ENCODE data around the gene CUL4A.

GRCh38 chr13:113179374-113180230 is 29.8 kb upstream of the CUL4A start:
- no peak for TF ChIP-seq MXI1 (IDR thresholded peaks at IDR 0.05; ENCODE audit: low read depth, low read length)
- no peak for TF ChIP-seq HOMEZ (CRISPR knock-in tag; IDR thresholded peaks at IDR 0.05)
- no peak for TF ChIP-seq SMC3 (conservative IDR thresholded peaks at IDR 0.05; ENCODE audit: insufficient read depth, low read depth, low read length)
- no peak for TF ChIP-seq CTBP1 (IDR thresholded peaks at IDR 0.05; ENCODE audit: borderline replicate concordance)
- TF ChIP-seq GABPA (tag; conservative IDR thresholded peaks at IDR 0.05; ENCODE audit: low read depth), result no peak
- TF ChIP-seq, protein P1, sequence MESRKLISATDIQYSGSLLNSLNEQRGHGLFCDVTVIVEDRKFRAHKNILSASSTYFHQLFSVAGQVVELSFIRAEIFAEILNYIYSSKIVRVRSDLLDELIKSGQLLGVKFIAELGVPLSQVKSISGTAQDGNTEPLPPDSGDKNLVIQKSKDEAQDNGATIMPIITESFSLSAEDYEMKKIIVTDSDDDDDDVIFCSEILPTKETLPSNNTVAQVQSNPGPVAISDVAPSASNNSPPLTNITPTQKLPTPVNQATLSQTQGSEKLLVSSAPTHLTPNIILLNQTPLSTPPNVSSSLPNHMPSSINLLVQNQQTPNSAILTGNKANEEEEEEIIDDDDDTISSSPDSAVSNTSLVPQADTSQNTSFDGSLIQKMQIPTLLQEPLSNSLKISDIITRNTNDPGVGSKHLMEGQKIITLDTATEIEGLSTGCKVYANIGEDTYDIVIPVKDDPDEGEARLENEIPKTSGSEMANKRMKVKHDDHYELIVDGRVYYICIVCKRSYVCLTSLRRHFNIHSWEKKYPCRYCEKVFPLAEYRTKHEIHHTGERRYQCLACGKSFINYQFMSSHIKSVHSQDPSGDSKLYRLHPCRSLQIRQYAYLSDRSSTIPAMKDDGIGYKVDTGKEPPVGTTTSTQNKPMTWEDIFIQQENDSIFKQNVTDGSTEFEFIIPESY (CRISPR knock-in tag; IDR thresholded peaks at IDR 0.05), result no peak
- TF ChIP-seq POLR2A (conservative IDR thresholded peaks at IDR 0.05), result no peak
- TF ChIP-seq, protein P2, sequence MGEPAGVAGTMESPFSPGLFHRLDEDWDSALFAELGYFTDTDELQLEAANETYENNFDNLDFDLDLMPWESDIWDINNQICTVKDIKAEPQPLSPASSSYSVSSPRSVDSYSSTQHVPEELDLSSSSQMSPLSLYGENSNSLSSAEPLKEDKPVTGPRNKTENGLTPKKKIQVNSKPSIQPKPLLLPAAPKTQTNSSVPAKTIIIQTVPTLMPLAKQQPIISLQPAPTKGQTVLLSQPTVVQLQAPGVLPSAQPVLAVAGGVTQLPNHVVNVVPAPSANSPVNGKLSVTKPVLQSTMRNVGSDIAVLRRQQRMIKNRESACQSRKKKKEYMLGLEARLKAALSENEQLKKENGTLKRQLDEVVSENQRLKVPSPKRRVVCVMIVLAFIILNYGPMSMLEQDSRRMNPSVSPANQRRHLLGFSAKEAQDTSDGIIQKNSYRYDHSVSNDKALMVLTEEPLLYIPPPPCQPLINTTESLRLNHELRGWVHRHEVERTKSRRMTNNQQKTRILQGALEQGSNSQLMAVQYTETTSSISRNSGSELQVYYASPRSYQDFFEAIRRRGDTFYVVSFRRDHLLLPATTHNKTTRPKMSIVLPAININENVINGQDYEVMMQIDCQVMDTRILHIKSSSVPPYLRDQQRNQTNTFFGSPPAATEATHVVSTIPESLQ (CRISPR knock-in tag; IDR thresholded peaks at IDR 0.05), result no peak

Measured in K562 (cell line).